Activated naive CD4-positive, alpha-beta T cell treated with anti-CD3 and anti-CD28 coated beads, Interleukin-2, amount 50 U/mL, for 72 hours (primary cell): ENCODE results near the gene IMMP2L. TPM values are rescaled to one million over a fixed set of nuclear protein-coding genes. Genes with fewer than 3 reads are reported as not detected.

Experiments used
- ATAC-seq, 2 donors: fragments of 150-1000 bp; cut with Tn5 transposase; 2 replicates each; pipeline ENCODE4 v1.10.0; 2021; ENCODE audit warnings: mild to moderate bottlenecking in 2 of 2, moderate library complexity in 2 of 2
- DNase-seq, 2 donors: peaks; one replicate each; pipeline ENCODE4 v3.0.0; 2021 to 2022; ENCODE audit warnings: low spot score in 2 of 2
- H3K27ac Mint-ChIP-seq, 2 donors: one replicate each; pipeline ENCODE4 v1.8.0; 2022; ENCODE audit warnings: mild to moderate bottlenecking in 2 of 2, mixed read lengths in 2 of 2
- H3K36me3 Mint-ChIP-seq, 2 donors: one replicate each; pipeline ENCODE4 v1.8.0; 2022; ENCODE audit warnings: mixed read lengths in 2 of 2
- H3K9me3 Mint-ChIP-seq, 2 donors: one replicate each; pipeline ENCODE4 v1.8.0; 2022; ENCODE audit warnings: mixed read lengths in 2 of 2
- total RNA-seq, 2 donors: library from RNA; stranded (reverse); gene quantifications; one replicate each; pipeline ENCODE4 v1.2.3, GENCODE V29; 2022

Gene IMMP2L
- total RNA-seq, 2 donors from 2014 or later = 11.8 to 18.2 TPM

- ATAC-seq (peak; percentile 44 to 50), DNase-seq (no peak)
- peaks cover 11 to 19% of the 10 kb centered on the region in 2 donors for H3K36me3 Mint-ChIP-seq
- H3K9me3 Mint-ChIP-seq = peaks cover 0 to 6% of the 10 kb centered on the region in 2 donors
- H3K27ac Mint-ChIP-seq = peak overlapping the region; percentile 37 to 78
Measured at GRCh38 chr7:111018960-111019736, 543.1 kb downstream of the IMMP2L start.

DNA sequence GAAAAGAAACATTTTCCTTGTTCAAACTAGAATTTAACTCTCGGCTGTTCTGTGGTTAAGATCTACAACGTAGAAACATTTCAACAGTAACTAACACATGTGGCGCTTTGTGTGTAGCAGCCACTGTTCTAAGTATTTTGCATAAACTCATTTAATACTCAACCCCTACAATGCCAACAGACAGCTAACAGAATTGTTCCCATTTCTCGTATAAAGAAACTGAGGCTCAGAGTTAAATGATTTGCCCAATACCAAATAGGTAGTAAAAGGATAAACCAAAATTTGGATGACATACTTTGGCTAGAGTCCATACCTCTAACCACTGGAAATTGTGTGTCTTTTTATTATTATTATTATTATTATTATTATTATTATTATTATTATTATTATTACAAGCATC is 543.8 kb downstream of the IMMP2L start:
- ATAC-seq (no peak), DNase-seq (no peak)
- H3K27ac Mint-ChIP-seq = peak overlapping the region in 1 of 2 donors; percentile 78
- H3K36me3 Mint-ChIP-seq = peaks cover 11 to 19% of the 10 kb centered on the region in 2 donors
- peaks cover 0 to 6% of the 10 kb centered on the region in 2 donors for H3K9me3 Mint-ChIP-seq

- Mint-ChIP-seq H3K27ac (peak overlapping the region in 1 of 2 donors; percentile 92), H3K36me3 (peaks cover 0 to 18% of the 10 kb centered on the region in 2 donors), H3K9me3 (peaks cover 0 to 6% of the 10 kb centered on the region in 2 donors)
- ATAC-seq = no peak
- DNase-seq = no peak
Measured at GRCh38 chr7:111014079-111014478, 548.2 kb downstream of the IMMP2L start.

DNA sequence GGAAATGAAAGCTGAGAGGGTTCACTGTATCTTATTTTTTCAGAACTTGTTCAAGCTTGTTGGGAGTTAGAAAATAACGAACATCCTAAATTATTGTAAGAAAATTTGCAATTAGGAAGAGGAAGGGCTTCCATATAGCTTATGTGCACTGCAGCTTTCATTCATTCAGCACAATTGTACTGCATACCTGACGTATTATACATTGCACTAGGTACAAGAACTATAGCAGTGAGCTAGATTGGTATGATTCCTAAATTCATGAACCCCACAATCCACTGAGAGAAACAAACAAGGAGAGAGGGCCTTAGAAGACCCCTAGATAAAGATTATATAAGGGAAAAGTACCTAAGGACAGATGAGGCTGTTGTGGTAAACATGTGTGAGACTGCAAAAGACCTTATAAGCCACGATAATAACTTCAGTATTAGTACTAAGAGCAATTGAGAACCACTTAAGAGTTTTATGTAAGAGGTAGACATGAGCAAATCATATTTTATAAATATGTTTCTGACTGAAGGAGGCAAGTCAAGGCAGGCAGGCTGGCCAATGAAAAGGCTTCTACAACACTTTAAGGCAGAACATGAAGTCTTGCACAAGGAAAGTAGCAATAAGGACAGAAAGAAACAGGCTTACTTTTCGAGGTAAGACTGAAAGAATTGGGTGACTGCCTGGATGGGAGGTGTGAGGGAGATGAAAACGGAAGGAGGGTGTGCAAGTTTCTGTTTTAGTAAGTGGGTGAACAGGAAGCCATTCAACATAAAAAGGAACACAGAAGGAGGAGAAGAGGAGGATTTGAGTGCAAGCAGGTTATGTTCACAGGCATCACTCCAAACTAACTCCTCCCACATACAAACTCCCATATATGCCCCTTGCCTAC is 549.3 kb downstream of the IMMP2L start:
- Mint-ChIP-seq H3K36me3 (peaks cover 0 to 18% of the 10 kb centered on the region in 2 donors), H3K9me3 (peaks cover 0 to 6% of the 10 kb centered on the region in 2 donors), H3K27ac (peak overlapping the region in 1 of 2 donors; percentile 92)
- ATAC-seq = peak; percentile 81
- peak in 1 of 2 donors; percentile 42 for DNase-seq

DNA sequence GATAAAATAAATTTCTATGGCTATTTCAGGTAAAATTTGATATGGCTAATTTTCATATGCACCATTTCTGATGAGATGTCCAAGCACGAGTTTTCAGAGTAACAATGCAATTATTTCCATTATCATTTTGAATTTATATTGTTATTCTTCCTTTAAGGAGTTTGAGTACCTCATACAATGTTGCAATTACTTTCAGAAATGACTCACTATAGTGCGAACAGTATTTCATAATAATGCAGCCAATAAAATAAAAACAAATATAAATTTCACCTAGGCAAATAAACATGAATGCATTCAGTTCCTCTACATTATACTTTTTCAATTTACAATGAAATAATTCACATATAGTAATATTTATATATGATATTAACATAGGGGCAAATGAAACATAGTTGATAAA is 550.1 kb downstream of the IMMP2L start:
- Mint-ChIP-seq H3K9me3 (peaks cover 0 to 6% of the 10 kb centered on the region in 2 donors), H3K27ac (peak overlapping the region; percentile 92), H3K36me3 (peaks cover 0 to 18% of the 10 kb centered on the region in 2 donors)
- no peak for DNase-seq
- no peak for ATAC-seq

DNA sequence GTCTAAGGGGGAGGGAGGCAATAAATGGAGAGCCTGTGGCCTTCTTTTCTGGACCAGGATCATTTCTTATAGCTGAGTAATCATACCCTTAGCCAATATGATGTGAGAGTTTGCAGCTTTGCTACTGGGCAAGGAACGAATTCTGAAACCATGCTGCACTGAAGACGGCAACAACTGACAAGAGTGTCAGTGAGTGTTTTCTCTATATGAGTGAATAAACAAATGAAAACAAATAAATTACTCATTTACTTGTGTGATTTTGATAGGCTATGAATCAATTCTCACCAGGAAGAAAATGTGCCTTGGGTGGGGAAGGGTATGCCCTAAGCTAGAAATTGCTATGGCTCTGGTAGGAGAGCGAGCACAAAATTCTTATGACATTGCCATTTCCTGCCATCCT is 550.8 kb downstream of the IMMP2L start:
- peaks cover 0 to 6% of the 10 kb centered on the region in 2 donors for H3K9me3 Mint-ChIP-seq
- peak overlapping the region; percentile 87 to 92 for H3K27ac Mint-ChIP-seq
- peaks cover 0 to 18% of the 10 kb centered on the region in 2 donors for H3K36me3 Mint-ChIP-seq
- DNase-seq (no peak), ATAC-seq (peak; percentile 39 to 77)

DNA sequence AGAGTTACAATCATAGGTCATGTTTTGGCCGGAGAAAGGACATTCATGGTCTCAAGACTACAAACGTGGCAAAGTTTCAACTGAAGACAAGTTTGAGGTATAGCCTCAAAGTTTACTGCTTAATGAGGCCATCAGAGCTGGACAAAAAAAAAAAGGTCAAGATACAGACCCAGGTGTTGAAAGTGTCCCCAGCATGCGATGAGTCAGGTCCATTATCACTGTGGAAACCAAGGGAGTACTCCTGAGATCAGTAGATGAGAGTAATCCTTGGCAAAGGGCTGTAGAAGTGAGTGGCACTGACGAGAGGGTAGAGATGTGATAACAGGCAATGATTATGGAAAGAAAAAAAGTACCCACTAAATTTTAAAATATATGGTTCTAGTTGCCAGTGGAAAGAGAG is 551.5 kb downstream of the IMMP2L start:
- Mint-ChIP-seq H3K9me3 (peaks cover 0 to 6% of the 10 kb centered on the region in 2 donors), H3K27ac (peak overlapping the region; percentile 84 to 87), H3K36me3 (peaks cover 0 to 18% of the 10 kb centered on the region in 2 donors)
- DNase-seq (no peak), ATAC-seq (peak; percentile 59 to 75)

DNA sequence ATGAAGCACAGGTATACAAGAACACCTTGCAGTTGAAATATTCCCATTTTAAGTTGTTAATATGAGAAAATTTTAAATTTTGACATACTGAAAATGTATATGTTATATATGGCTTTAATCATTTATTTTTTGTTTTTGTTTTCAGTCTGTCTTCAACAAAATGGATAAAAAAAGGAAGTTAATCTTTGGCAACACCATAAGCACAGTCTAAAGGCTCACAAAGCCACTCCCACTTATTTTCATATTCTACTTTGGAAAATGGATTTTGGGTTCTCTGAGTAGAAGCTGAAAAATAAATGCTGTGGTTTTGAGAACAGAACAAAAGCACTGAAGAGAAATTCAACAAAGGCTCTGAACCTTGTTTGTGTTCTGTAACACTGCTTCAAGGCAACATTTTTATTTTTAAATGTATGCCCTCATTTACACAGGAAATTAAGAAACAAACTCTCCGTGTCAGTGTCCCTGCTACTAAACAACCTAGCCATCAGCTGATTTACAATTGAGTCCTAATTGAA is 552.7 kb downstream of the IMMP2L start:
- peaks cover 0 to 12% of the 10 kb centered on the region in 2 donors for H3K36me3 Mint-ChIP-seq
- ATAC-seq = no peak
- no peak overlapping the region for H3K27ac Mint-ChIP-seq
- no peak for DNase-seq
- H3K9me3 Mint-ChIP-seq = no peaks in the 10 kb centered on the region

- Mint-ChIP-seq H3K27ac (no peak overlapping the region), H3K9me3 (no peaks in the 10 kb centered on the region), H3K36me3 (peaks cover 0 to 9% of the 10 kb centered on the region in 2 donors)
- DNase-seq (no peak), ATAC-seq (no peak)
Measured at GRCh38 chr7:111006691-111007090, 555.6 kb downstream of the IMMP2L start.

DNA sequence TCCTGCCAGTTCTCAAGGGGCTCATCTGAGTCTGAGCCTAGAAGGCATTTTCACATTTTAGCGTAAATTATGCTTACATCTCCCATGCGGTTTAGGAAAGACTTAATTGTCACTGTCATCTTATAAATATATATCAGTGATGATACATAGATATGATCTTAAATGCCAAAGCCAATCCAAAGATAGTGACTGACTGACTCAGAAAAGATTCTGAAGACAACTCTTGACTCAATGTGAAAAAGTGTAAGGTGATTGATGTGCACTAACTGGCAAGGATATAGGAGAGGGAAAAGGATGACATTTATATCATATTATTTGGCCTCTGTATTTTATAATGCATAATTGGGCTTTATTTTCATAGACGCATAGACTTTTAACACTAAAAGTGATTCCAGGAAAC is 556.3 kb downstream of the IMMP2L start:
- ATAC-seq = peak; percentile 41 to 52
- H3K36me3 Mint-ChIP-seq = peaks cover 0 to 6% of the 10 kb centered on the region in 2 donors
- no peak overlapping the region for H3K27ac Mint-ChIP-seq

GRCh38 chr7:111005445-111005844 is 556.8 kb downstream of the IMMP2L start:
- Mint-ChIP-seq H3K36me3 (peaks cover 0 to 2% of the 10 kb centered on the region in 2 donors), H3K27ac (no peak overlapping the region), H3K9me3 (no peaks in the 10 kb centered on the region)
- DNase-seq (no peak), ATAC-seq (peak in 1 of 2 donors; percentile 30)

More for the DNA sequence above, 556.3 kb downstream of the IMMP2L start:
- no peak for DNase-seq
- no peaks in the 10 kb centered on the region for H3K9me3 Mint-ChIP-seq

DNA sequence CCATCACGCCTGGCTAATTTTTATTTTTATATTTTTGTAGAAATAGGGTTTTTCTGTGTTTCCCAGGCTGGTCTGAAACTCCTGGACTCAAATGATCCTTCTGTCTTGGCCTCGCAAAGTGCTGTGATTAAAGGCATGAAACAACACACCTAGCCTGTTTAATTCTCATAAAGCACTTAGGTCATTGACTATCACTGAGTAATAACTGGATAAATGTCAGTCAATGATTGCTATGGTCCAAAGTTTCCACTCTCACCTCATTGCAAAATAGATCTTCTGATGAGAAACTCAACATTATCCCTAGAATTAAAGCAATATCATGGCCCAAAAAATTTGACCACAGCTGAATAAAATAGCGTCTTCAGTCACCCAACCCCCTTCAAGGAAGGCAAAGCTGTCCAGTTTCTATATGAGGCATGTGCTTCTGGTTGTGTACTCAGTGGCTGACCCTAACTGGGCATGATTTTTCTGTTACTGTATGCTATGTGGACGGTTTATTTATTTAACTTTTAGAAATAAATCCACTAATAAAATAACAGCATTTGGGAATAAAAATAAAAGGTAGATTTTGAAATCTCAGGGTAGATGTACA is 557.9 kb downstream of the IMMP2L start:
- Mint-ChIP-seq H3K9me3 (peaks cover 0 to 7% of the 10 kb centered on the region in 2 donors), H3K27ac (peak overlapping the region in 1 of 2 donors; percentile 58), H3K36me3 (peaks cover 7% of the 10 kb centered on the region in 2 donors)
- no peak for DNase-seq
- peak; percentile 61 to 63 for ATAC-seq

DNA sequence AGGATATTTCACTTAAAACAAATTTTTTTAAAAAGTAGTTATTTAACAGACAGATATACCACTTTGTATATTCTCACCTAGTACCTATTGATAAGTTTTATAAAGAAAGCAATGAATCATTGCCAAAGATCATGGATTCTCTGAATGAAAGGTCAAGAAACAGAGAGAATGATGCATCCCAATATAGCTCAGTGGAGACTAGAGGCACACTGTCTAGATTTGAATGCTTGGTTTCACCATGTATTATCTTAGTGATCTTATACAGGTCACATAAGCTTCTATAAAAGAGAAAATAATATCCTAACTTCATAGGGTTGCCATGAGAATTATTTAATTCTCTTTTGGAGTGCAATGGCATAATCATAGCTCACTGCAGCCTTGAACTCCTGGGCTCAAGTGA is 558.4 kb downstream of the IMMP2L start:
- DNase-seq (no peak), ATAC-seq (peak; percentile 80 to 82)
- H3K9me3 Mint-ChIP-seq = peaks cover 0 to 11% of the 10 kb centered on the region in 2 donors
- H3K27ac Mint-ChIP-seq = no peak overlapping the region
- peaks cover 7 to 12% of the 10 kb centered on the region in 2 donors for H3K36me3 Mint-ChIP-seq

DNA sequence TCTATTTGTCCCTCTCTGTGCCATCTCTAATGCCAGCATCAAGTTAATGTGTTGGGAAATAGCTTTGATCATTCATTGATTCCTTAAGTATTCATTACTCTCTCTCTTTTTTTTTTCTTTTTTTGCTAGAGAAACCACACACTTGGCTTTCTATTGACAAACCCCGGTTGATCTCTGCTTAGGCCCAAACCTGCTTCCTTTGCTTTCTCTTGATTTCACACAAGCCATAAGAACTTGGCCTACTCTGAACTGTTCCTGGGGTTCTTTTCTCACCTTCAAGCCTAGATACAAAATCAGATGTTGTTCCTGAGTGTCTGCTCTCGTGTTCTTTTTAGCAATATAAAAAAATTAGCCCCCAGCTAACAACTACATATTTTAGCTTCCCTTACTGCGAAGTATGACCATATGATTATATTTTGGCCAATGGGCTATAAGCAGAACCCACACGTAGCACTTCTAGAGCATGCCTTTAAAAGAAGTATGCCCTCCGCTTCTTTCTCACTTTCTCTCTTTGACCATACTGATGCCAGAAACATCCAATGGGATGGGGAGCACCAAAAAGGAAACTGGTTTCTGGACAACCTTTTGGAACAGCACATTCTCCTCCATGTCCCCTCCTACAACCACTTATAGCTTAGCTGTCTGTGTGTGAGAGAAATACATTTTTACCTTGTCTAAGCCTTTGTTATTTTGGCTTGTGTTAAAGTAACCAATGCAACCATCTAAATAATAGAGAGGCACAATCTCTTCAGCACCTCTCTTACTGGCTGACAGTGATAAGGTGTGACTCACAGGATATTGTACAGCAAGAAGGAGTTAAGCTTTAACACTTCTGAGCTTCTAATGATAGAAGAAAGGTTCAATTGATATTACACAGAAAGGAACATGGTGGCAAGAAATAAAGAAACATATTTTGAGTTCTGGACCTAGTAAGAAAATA is 568.0 kb downstream of the IMMP2L start:
- H3K36me3 Mint-ChIP-seq = peaks cover 6 to 9% of the 10 kb centered on the region in 2 donors
- peak overlapping the region; percentile 38 to 82 for H3K27ac Mint-ChIP-seq
- peaks cover 3 to 11% of the 10 kb centered on the region in 2 donors for H3K9me3 Mint-ChIP-seq
- DNase-seq = no peak
- ATAC-seq = peak; percentile 85 to 89

DNA sequence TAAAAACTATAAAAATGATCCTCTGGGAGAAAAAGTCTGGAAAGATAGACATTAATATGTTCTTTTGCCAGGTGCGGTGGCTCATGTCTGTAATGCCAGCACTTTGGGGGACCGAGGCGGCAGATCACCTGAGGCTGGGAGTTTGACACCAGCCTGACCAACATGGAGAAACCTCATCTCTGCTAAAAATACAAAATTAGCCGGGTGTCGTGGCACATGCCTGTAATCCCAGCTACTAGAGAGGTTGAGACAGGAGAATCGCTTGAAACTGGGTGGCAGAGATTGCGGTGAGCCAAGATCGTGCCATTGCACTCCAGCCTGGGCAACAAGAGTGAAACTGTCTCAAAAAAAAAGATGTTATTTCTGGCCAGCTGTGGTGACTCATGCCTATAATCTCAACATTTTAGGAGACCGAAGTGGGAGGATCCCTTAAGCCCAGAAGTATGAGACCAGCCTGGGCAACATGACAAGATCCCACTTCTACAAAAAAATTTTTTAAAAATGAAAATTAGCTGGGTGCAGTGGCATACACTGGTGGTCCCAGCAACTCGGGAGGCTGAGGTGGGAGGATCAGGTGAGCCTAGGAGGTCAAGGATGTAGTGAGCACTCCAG is 573.3 kb downstream of the IMMP2L start:
- ATAC-seq = no peak
- H3K27ac Mint-ChIP-seq = no peak overlapping the region
- peaks cover 5 to 6% of the 10 kb centered on the region in 2 donors for H3K9me3 Mint-ChIP-seq
- DNase-seq = no peak
- H3K36me3 Mint-ChIP-seq = peaks cover 4 to 6% of the 10 kb centered on the region in 2 donors
